H1 (cell line): ENCODE data around the gene NT5E. TPM values are rescaled to one million over a fixed set of nuclear protein-coding genes. Genes with fewer than 3 reads are reported as not detected.

ENCODE experiments used
- CTCF ChIA-PET: fragments of 300-600 bp; sonication (Branson Sonifier 250); formaldehyde crosslinking; loops from one replicate; lab custom pipeline; 2021; ENCODE audit not compliant: partially characterized antibody; lab: Charles Lee
- POLR2A ChIA-PET: fragments of 300-600 bp; sonication (Branson Sonifier 250); formaldehyde crosslinking; loops from one replicate; lab custom pipeline; 2021; ENCODE audit warnings: inconsistent platforms; ENCODE audit not compliant: partially characterized antibody; lab: Charles Lee
- DNase-seq, 2 experiments: peaks; one replicate each; pipeline versions ENCODE4 v3.0.0 to v3.0.0-alpha.2; 2010 to 2022; ENCODE audit warnings: low spot score in 2 of 2, low read depth in 1 of 2, mixed read lengths in 1 of 2
- FAIRE-seq: peaks from 2 replicates; lab custom pipeline; 2011; peaks lifted over from hg19 to GRCh38; lab: Jason Lieb, UNC
- H2AFZ ChIP-seq: 2 replicates; pipeline ENCODE4 v1.8.1; 2012; ENCODE audit warnings: low read length, inconsistent platforms
- H2AK5ac ChIP-seq: 2 replicates; pipeline ENCODE4 v1.6.1; 2013; ENCODE audit warnings: low read depth, low read length
- H2BK120ac ChIP-seq: replicated peaks from 2 replicates; pipeline ENCODE3; 2013; ENCODE audit warnings: low read depth, low read length, inconsistent platforms
- H2BK12ac ChIP-seq: 2 replicates; pipeline ENCODE4 v1.6.1; 2013; ENCODE audit warnings: low read depth, low read length
- H2BK15ac ChIP-seq: 2 replicates; pipeline ENCODE4 v1.6.1; 2013; ENCODE audit warnings: low read length
- H2BK20ac ChIP-seq: 2 replicates; pipeline ENCODE4 v1.6.1; 2013; ENCODE audit warnings: low read length
- H2BK5ac ChIP-seq: 2 replicates; pipeline ENCODE4 v1.6.1; 2013; ENCODE audit warnings: low read depth, low read length
- H3K14ac ChIP-seq: 2 replicates; pipeline ENCODE4 v1.6.1; 2013; ENCODE audit warnings: inconsistent platforms; ENCODE audit not compliant: insufficient read length
- H3K18ac ChIP-seq: 2 replicates; pipeline ENCODE4 v1.6.1; 2013; ENCODE audit warnings: low read length; ENCODE audit errors: extremely low read depth
- H3K23ac ChIP-seq: 2 replicates; pipeline ENCODE4 v1.6.1; 2013; ENCODE audit warnings: inconsistent platforms; ENCODE audit not compliant: insufficient read length
- H3K23me2 ChIP-seq: 2 replicates; pipeline ENCODE4 v1.6.1; 2013; ENCODE audit warnings: low read depth, low read length
- H3K27ac ChIP-seq: 2 replicates; pipeline ENCODE4 v1.6.1; 2011; ENCODE audit warnings: low read depth, low read length, inconsistent platforms
- H3K27me3 ChIP-seq, 4 experiments: replicated peaks in 1 of 4; 1 replicate in 1 of 4; 2 replicates in 3 of 4; pipeline versions ENCODE4 v1.6.1 to v1.8.1; 2011 to 2013; ENCODE audit warnings: low read length in 3 of 4, mild to moderate bottlenecking in 3 of 4, inconsistent platforms in 2 of 4, mixed read lengths in 2 of 4, moderate library complexity in 1 of 4; ENCODE audit not compliant: control insufficient read depth in 3 of 4, insufficient read depth in 3 of 4; ENCODE audit errors: extremely low read depth in 1 of 4
- H3K36me3 ChIP-seq, 4 experiments: 2 replicates each; pipeline versions ENCODE4 v1.6.1 to v1.8.1; 2011 to 2013; ENCODE audit warnings: mild to moderate bottlenecking in 4 of 4, low read length in 3 of 4, moderate library complexity in 2 of 4, control low read depth in 1 of 4, inconsistent platforms in 1 of 4; ENCODE audit not compliant: insufficient read depth in 4 of 4, control insufficient read depth in 2 of 4
- H3K4ac ChIP-seq: replicated peaks from 2 replicates; pipeline ENCODE3; 2013; ENCODE audit warnings: low read length, low read depth, mixed read lengths, inconsistent platforms; ENCODE audit not compliant: insufficient read length
- H3K4me1 ChIP-seq, 4 experiments: replicated peaks in 1 of 4; 1 replicate in 1 of 4; 2 replicates in 3 of 4; pipeline versions ENCODE4 v1.6.1 to v1.8.1; 2011 to 2013; ENCODE audit warnings: low read length in 3 of 4, inconsistent platforms in 2 of 4, mixed read lengths in 1 of 4; ENCODE audit not compliant: insufficient read depth in 4 of 4, control insufficient read depth in 3 of 4
- H3K4me2 ChIP-seq, 2 experiments: 2 replicates each; pipeline versions ENCODE4 v1.6.1 to v1.8.1; 2011 to 2013; ENCODE audit warnings: low read depth in 2 of 2, low read length in 2 of 2, control low read depth in 1 of 2, inconsistent platforms in 1 of 2, mild to moderate bottlenecking in 1 of 2; ENCODE audit not compliant: insufficient read depth in 1 of 2
- H3K4me3 ChIP-seq, 4 experiments: fragments of 200-600, 300-600 bp in 1 of 4; sonication (generic), shearing (Covaris generic), sonication (Bioruptor Twin) in 1 of 4; 2 replicates each; pipeline versions ENCODE4 v1.5.1 to v1.8.1; 2011 to 2016; ENCODE audit warnings: low read length in 4 of 4, low read depth in 3 of 4, control low read depth in 2 of 4, inconsistent platforms in 2 of 4, mild to moderate bottlenecking in 2 of 4, mixed read lengths in 1 of 4, moderate library complexity in 1 of 4; ENCODE audit not compliant: insufficient read depth in 2 of 4; ENCODE audit errors: extremely low read depth in 1 of 4
- H3K56ac ChIP-seq: replicated peaks from 2 replicates; pipeline ENCODE3; 2013; ENCODE audit warnings: low read depth, mild to moderate bottlenecking, mixed read lengths, low read length, inconsistent platforms; ENCODE audit not compliant: insufficient read length
- H3K79me1 ChIP-seq: 2 replicates; pipeline ENCODE4 v1.6.1; 2013; ENCODE audit warnings: low read depth, low read length, control low read depth
- H3K79me2 ChIP-seq, 2 experiments: 2 replicates each; pipeline versions ENCODE4 v1.6.1 to v1.8.1; 2012 to 2013; ENCODE audit warnings: low read length in 2 of 2, mild to moderate bottlenecking in 2 of 2, inconsistent platforms in 1 of 2; ENCODE audit not compliant: insufficient read depth in 2 of 2, control insufficient read depth in 1 of 2
- H3K9ac ChIP-seq, 4 experiments: replicated peaks in 1 of 4; 1 replicate in 1 of 4; 2 replicates in 3 of 4; pipeline versions ENCODE4 v1.6.1 to v1.8.1; 2011 to 2013; ENCODE audit warnings: low read depth in 3 of 4, low read length in 3 of 4, control low read depth in 2 of 4, mild to moderate bottlenecking in 2 of 4, moderate library complexity in 2 of 4, inconsistent platforms in 1 of 4; ENCODE audit errors: extremely low read depth in 1 of 4
- H3K9me3 ChIP-seq, 2 experiments: 2 replicates each; pipeline versions ENCODE4 v1.6.1 to v1.8.1; 2012 to 2013; ENCODE audit warnings: mild to moderate bottlenecking in 2 of 2, moderate library complexity in 2 of 2, control low read depth in 1 of 2, inconsistent platforms in 1 of 2, low read depth in 1 of 2, low read length in 1 of 2, mixed read lengths in 1 of 2; ENCODE audit not compliant: insufficient read depth in 2 of 2
- H4K20me1 ChIP-seq, 2 experiments: replicated peaks in 1 of 2; 2 replicates each; pipeline versions ENCODE3 to v1.8.1; 2011 to 2013; ENCODE audit warnings: inconsistent platforms in 2 of 2, low read length in 2 of 2, mild to moderate bottlenecking in 1 of 2; ENCODE audit not compliant: insufficient read depth in 2 of 2, control insufficient read depth in 1 of 2
- H4K5ac ChIP-seq: 2 replicates; pipeline ENCODE4 v1.6.1; 2013; ENCODE audit warnings: low read length, low read depth, mixed read lengths, inconsistent platforms; ENCODE audit not compliant: insufficient read length
- H4K8ac ChIP-seq: 2 replicates; pipeline ENCODE4 v1.8.0; 2013; ENCODE audit warnings: mild to moderate bottlenecking, moderate library complexity, low read length, inconsistent platforms; ENCODE audit not compliant: insufficient read depth; ENCODE audit errors: extremely low read depth
- H4K91ac ChIP-seq: replicated peaks from 2 replicates; pipeline ENCODE3; 2013; ENCODE audit warnings: low read length, mixed read lengths, inconsistent platforms; ENCODE audit not compliant: insufficient read length
- CBX5 ChIP-seq: fragments of 300-800, 300-1000 bp; sonication (generic); IDR thresholded peaks from 2 replicates; pipeline ENCODE4 v1.7.1; 2016; ENCODE audit warnings: antibody characterized with exemption, low read length, low read depth
- CREB1 ChIP-seq: IDR thresholded peaks from 2 replicates; pipeline ENCODE4 v1.6.1; 2012; ENCODE audit warnings: inconsistent platforms
- CTBP2 ChIP-seq: IDR thresholded peaks from 2 replicates; pipeline ENCODE4 v1.7.0; 2011; ENCODE audit warnings: borderline replicate concordance, mild to moderate bottlenecking, moderate library complexity, mixed read lengths, low read length; ENCODE audit not compliant: insufficient read depth, insufficient read length
- FOSL1 ChIP-seq: IDR thresholded peaks from 2 replicates; pipeline ENCODE4 v1.6.1; 2011; ENCODE audit warnings: mild to moderate bottlenecking, low read depth, low read length, moderate library complexity; ENCODE audit not compliant: insufficient read depth
- KDM1A ChIP-seq: fragments of 200-600, 300-600 bp; sonication (generic); IDR thresholded peaks from 2 replicates; pipeline ENCODE4 v1.7.1; 2016; ENCODE audit warnings: mild to moderate bottlenecking, low read length, borderline replicate concordance
- SRF ChIP-seq: IDR thresholded peaks from 2 replicates; pipeline ENCODE4 v1.6.1; 2011; ENCODE audit warnings: mild to moderate bottlenecking, low read depth, low read length, moderate library complexity
- ZNF274 ChIP-seq: IDR thresholded peaks from 2 replicates; pipeline ENCODE4 v1.7.0; 2012; ENCODE audit warnings: low read length, borderline replicate concordance; ENCODE audit errors: extremely low read depth
- WGBS, 2 experiments: shearing (Covaris generic) in 1 of 2; methylation state at CpG; one replicate each; pipeline versions ENCODE4 v1.1.6 to v1.1.7; 2013 to 2015; ENCODE audit warnings: low lambda C conversion rate in 2 of 2, mixed read lengths in 2 of 2, inconsistent platforms in 1 of 2, low coverage in 1 of 2, missing lambda C conversion rate in 1 of 2; ENCODE audit not compliant: insufficient replicate concordance in 2 of 2, insufficient coverage in 1 of 2, insufficient read length in 1 of 2; ENCODE audit errors: extremely low coverage in 1 of 2, missing lambda C conversion rate in 1 of 2; 5-methylcytosine and 5-hydroxymethylcytosine counted together
- polyA plus RNA-seq, 7 experiments: library from polyadenylated mRNA; depleted of rRNA in 3 of 7; stranded (reverse) in 5 of 7; unstranded in 2 of 7; fragments of >200 nt in 5 of 7; fragments of 200-250 nt in 2 of 7; gene quantifications; 1 replicate in 5 of 7; 2 replicates in 1 of 7; 4 replicates in 1 of 7; pipeline versions ENCODE4 v1.2.1 to v1.2.3, GENCODE V29; 2011 to 2013; ENCODE audit warnings: missing spikeins in 2 of 7, mixed read lengths in 2 of 7
- total RNA-seq: library from RNA; stranded (reverse); fragmentation: NEBNext Ultra II Directional; extraction: Animal tissue kit (Norgen Biotek cat#: 25700); gene quantifications from 2 replicates; pipeline ENCODE4 v1.2.1, GENCODE V29; 2021

NT5E gene
- total and polyA plus RNA-seq, 2 of the 8 experiments (the other 6 are each of a cell fraction or from before 2014, with no cell fraction given), result 0.74 to 1.5 TPM

- no peak overlapping the region for H3K14ac ChIP-seq
- ChIA-PET POLR2A (no interaction called here), CTCF (no interaction called here)
- H3K27me3 ChIP-seq, result no peaks in the 10 kb centered on the region; a peak in 1 of 7 replicates
- no peaks in the 10 kb centered on the region for H3K9me3 ChIP-seq
- no peak overlapping the region for H4K5ac ChIP-seq
- no peak overlapping the region for H3K56ac ChIP-seq
- H2BK120ac ChIP-seq, result no peak overlapping the region
- H3K18ac ChIP-seq, result no peak overlapping the region
- 87% methylated on average over 5 of the region's 5 CpGs; no CpG with 5 or more reads in 1 of the 2 experiments for WGBS, 2 experiments
- peaks cover 0 to 8% (median 4%) of the 10 kb centered on the region in 4 experiments; a peak in 3 of 7 replicates for H3K4me1 ChIP-seq
- H3K4ac ChIP-seq, result no peak overlapping the region
- no peak overlapping the region for H3K9ac ChIP-seq
- H4K91ac ChIP-seq, result no peak overlapping the region
- H2BK15ac ChIP-seq, result no peak overlapping the region
- DNase-seq (no peak), FAIRE-seq (no peak)
- no peak overlapping the region for H2BK20ac ChIP-seq
- no peaks in the 10 kb centered on the region for H3K23me2 ChIP-seq
- H4K8ac ChIP-seq, result no peak overlapping the region
- H3K79me2 ChIP-seq, result no peaks in the 10 kb centered on the region
- H2AFZ ChIP-seq, result peak overlapping the region; percentile 14; the same call in 1 of the 2 replicates
- no peak overlapping the region for H2BK5ac ChIP-seq
- no peaks in the 10 kb centered on the region for H3K79me1 ChIP-seq
- no peak overlapping the region for H3K23ac ChIP-seq
- no peaks in the 10 kb centered on the region for H4K20me1 ChIP-seq
- H3K36me3 ChIP-seq, result no peaks in the 10 kb centered on the region
- H3K4me3 ChIP-seq, result no peak overlapping the region
- no peak overlapping the region for H2AK5ac ChIP-seq
- no peak overlapping the region for H3K27ac ChIP-seq
- no peak overlapping the region for H3K4me2 ChIP-seq
- no peak overlapping the region for H2BK12ac ChIP-seq
- no peak for TF ChIP-seq FOSL1
- no peak for TF ChIP-seq CREB1
- no peak for TF ChIP-seq CTBP2
- no peak for TF ChIP-seq ZNF274
- TF ChIP-seq KDM1A, result no peak
- TF ChIP-seq SRF, result no peak
- no peak for TF ChIP-seq CBX5
These were observed 43.2 kb upstream of the NT5E start for GRCh38 chr6:85406641-85407075.
